Natural killer cell (primary cell): ENCODE results near the gene DMP1. TPM values are rescaled to one million over a fixed set of nuclear protein-coding genes. Genes with fewer than 3 reads are reported as not detected.

Experiments used
- ATAC-seq, 3 donors: fragments of 150-1000 bp in 2 of 3; fragments of 200-7000 bp in 1 of 3; cut with Tn5 transposase; 1 replicate in 1 of 3; 2 replicates in 2 of 3; pipeline ENCODE4 v1.10.0; 2021; ENCODE audit warnings: mild to moderate bottlenecking in 2 of 3, moderate library complexity in 2 of 3
- DNase-seq, 2 donors: peaks; one replicate each; pipeline versions ENCODE4 v3.0.0 to v3.0.0-alpha.2; 2013 to 2021; ENCODE audit warnings: mixed read lengths in 1 of 2
- H3K27ac ChIP-seq: one replicate; pipeline ENCODE4 v1.5.1; 2013; ENCODE audit warnings: mild to moderate bottlenecking, low read length
- H3K27me3 ChIP-seq: one replicate; pipeline ENCODE4 v1.6.1; 2013; ENCODE audit warnings: low read length; ENCODE audit not compliant: control insufficient read depth, insufficient read depth
- H3K36me3 ChIP-seq: one replicate; pipeline ENCODE4 v1.6.1; 2013; ENCODE audit warnings: low read length; ENCODE audit not compliant: control insufficient read depth, insufficient read depth
- H3K4me1 ChIP-seq: one replicate; pipeline ENCODE4 v1.6.1; 2013; ENCODE audit warnings: low read length; ENCODE audit not compliant: control insufficient read depth, insufficient read depth
- H3K4me3 ChIP-seq: one replicate; pipeline ENCODE4 v1.5.1; 2013; ENCODE audit warnings: low read length
- H3K9me3 ChIP-seq: one replicate; pipeline ENCODE4 v1.6.1; 2013; ENCODE audit warnings: low read length; ENCODE audit not compliant: control insufficient read depth, insufficient read depth
- H3K27ac Mint-ChIP-seq, 2 donors: one replicate each; pipeline ENCODE4 v1.8.0; 2022; ENCODE audit warnings: mild to moderate bottlenecking in 2 of 2, mixed read lengths in 2 of 2, moderate library complexity in 1 of 2
- H3K27me3 Mint-ChIP-seq, 2 donors: one replicate each; pipeline ENCODE4 v1.8.0; 2022; ENCODE audit warnings: low read depth in 2 of 2, mixed read lengths in 2 of 2
- H3K36me3 Mint-ChIP-seq: one replicate; pipeline ENCODE4 v1.8.0; 2022; ENCODE audit warnings: mixed read lengths
- H3K4me1 Mint-ChIP-seq, 2 donors: one replicate each; pipeline ENCODE4 v1.8.0; 2022; ENCODE audit warnings: mixed read lengths in 2 of 2
- H3K4me3 Mint-ChIP-seq: one replicate; pipeline ENCODE4 v1.8.0; 2022; ENCODE audit warnings: mild to moderate bottlenecking, moderate library complexity, mixed read lengths
- H3K9me3 Mint-ChIP-seq, 2 donors: one replicate each; pipeline ENCODE4 v1.8.0; 2022; ENCODE audit warnings: mixed read lengths in 2 of 2
- WGBS: methylation state at CpG from one replicate; pipeline ENCODE4 v1.1.7; 2013; ENCODE audit warnings: missing lambda C conversion rate; ENCODE audit not compliant: insufficient coverage; 5-methylcytosine and 5-hydroxymethylcytosine counted together
- intact Hi-C: fragments of 100-400 bp; cut with micrococcal nuclease; formaldehyde crosslinking; loops from one replicate; pipeline ENCODE4 v1.14.2; 2022
- total RNA-seq, 4 donors: library from RNA; stranded (reverse); fragments of 120-200 nt in 1 of 4; gene quantifications; one replicate each; pipeline versions ENCODE4 v1.2.3 to v1.2.4, GENCODE V29; 2013 to 2022
- TF ChIP-seq, protein P1 (sequence below): fragments of 200-600 bp; IDR thresholded peaks from one replicate; pipeline ENCODE4 v1.8.0; 2022; ENCODE audit warnings: antibody characterized with exemption

Gene DMP1
- total RNA-seq, 3 donors from 2014 or later (not counting 1 experiment from before 2014, with no cell fraction given), result not detected

GRCh38 chr4:87644286-87644685 lies 5.8 kb upstream of the DMP1 start:
- 99% methylated on average over 5 of the region's 6 CpGs for WGBS
- TF ChIP-seq, protein P1, sequence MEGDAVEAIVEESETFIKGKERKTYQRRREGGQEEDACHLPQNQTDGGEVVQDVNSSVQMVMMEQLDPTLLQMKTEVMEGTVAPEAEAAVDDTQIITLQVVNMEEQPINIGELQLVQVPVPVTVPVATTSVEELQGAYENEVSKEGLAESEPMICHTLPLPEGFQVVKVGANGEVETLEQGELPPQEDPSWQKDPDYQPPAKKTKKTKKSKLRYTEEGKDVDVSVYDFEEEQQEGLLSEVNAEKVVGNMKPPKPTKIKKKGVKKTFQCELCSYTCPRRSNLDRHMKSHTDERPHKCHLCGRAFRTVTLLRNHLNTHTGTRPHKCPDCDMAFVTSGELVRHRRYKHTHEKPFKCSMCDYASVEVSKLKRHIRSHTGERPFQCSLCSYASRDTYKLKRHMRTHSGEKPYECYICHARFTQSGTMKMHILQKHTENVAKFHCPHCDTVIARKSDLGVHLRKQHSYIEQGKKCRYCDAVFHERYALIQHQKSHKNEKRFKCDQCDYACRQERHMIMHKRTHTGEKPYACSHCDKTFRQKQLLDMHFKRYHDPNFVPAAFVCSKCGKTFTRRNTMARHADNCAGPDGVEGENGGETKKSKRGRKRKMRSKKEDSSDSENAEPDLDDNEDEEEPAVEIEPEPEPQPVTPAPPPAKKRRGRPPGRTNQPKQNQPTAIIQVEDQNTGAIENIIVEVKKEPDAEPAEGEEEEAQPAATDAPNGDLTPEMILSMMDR, result no peak
- intact Hi-C loops, result no loop called here

GRCh38 chr4:87650938-87651337 lies 858 bp downstream of the DMP1 start:
- Histone ChIP-seq H3K9me3 (no peaks in the 10 kb centered on the region), H3K4me3 (no peak overlapping the region), H3K27ac (no peak overlapping the region), H3K27me3 (no peaks in the 10 kb centered on the region), H3K4me1 (no peaks in the 10 kb centered on the region), H3K36me3 (no peaks in the 10 kb centered on the region)
- WGBS, result 60% methylated on average over 1 of the region's 2 CpGs
- no peak for ATAC-seq
- TF ChIP-seq, protein P1, result no peak
- intact Hi-C loops, result no loop called here
- H3K4me3 Mint-ChIP-seq, result no peak overlapping the region
- H3K27ac Mint-ChIP-seq, result no peak overlapping the region
- DNase-seq, result no peak
- no peaks in the 10 kb centered on the region for H3K36me3 Mint-ChIP-seq
- no peaks in the 10 kb centered on the region for H3K9me3 Mint-ChIP-seq
- peaks cover 4 to 27% of the 10 kb centered on the region in 2 donors for H3K27me3 Mint-ChIP-seq
- H3K4me1 Mint-ChIP-seq, result no peaks in the 10 kb centered on the region

More at GRCh38 chr4:87644286-87644685, 5.8 kb upstream of the DMP1 start:
- H3K27me3 ChIP-seq, result no peaks in the 10 kb centered on the region
- no peaks in the 10 kb centered on the region for H3K36me3 ChIP-seq
- no peaks in the 10 kb centered on the region for H3K4me1 Mint-ChIP-seq
- no peak overlapping the region for H3K4me3 Mint-ChIP-seq
- H3K27ac Mint-ChIP-seq, result no peak overlapping the region
- no peak overlapping the region for H3K4me3 ChIP-seq
- no peaks in the 10 kb centered on the region for H3K4me1 ChIP-seq
- DNase-seq (no peak), ATAC-seq (no peak)
- no peak overlapping the region for H3K27ac ChIP-seq
- H3K36me3 Mint-ChIP-seq, result no peaks in the 10 kb centered on the region
- H3K9me3 ChIP-seq, result no peaks in the 10 kb centered on the region
- peaks cover 0 to under 1% of the 10 kb centered on the region in 2 donors for H3K9me3 Mint-ChIP-seq
- H3K27me3 Mint-ChIP-seq, result peaks cover 0 to 9% of the 10 kb centered on the region in 2 donors

DNA sequence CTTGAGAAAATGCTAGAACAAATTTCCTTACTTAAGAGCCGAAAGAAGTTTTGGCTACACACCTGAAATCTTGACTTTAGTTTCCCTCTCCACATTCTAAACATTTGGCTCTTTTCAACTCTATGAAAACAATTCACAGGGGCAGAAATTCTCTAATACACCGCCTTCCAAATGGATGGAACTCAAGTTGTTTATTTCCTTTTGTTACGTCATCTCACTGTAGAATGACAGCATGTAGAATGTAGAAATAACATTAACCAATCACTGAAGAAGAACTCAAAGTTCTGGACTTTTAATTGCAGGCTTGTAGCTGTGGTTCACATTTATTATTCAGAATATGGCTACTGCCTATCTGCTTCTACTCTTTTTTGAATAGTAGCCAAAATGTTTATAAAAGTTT lies 1.9 kb downstream of the DMP1 start:
- 91% methylated on average over 2 of the region's 3 CpGs for WGBS
- Histone ChIP-seq H3K27ac (no peak overlapping the region), H3K9me3 (no peaks in the 10 kb centered on the region), H3K4me1 (no peaks in the 10 kb centered on the region), H3K36me3 (no peaks in the 10 kb centered on the region), H3K27me3 (no peaks in the 10 kb centered on the region), H3K4me3 (no peak overlapping the region)
- DNase-seq (no peak), ATAC-seq (no peak)
- no peak overlapping the region for H3K27ac Mint-ChIP-seq
- no peaks in the 10 kb centered on the region for H3K4me1 Mint-ChIP-seq
- no peaks in the 10 kb centered on the region for H3K36me3 Mint-ChIP-seq
- no peaks in the 10 kb centered on the region for H3K9me3 Mint-ChIP-seq
- H3K27me3 Mint-ChIP-seq, result peaks cover 4 to 27% of the 10 kb centered on the region in 2 donors
- no peak overlapping the region for H3K4me3 Mint-ChIP-seq
- TF ChIP-seq, protein P1, result no peak
- intact Hi-C loops, result no loop called here

DNA sequence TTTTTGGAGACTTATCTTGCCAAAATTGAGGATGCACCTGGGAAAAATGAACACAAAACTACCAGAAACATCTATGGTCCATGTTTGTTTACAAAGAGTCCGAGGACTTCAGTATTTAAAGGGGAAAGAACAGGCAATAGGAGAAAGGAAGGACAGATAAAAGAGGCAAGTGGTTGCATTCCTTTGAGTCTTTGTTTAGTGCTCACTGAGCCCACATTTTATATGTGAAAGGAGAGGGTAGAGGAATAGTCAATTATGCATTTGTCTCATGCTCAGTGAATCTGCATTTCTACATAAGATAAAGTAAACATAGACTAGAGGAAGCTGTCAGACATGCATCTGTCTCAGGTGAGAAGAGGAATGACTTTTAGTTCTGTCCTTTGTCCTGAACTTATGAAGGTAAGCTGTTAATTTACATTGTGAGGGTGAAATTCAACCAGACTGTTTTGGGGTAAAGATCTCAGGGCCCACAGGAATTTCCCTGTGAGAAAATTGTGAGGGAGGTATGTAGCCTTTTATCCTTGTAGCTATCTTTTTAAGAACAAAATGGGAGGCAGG lies 4.5 kb downstream of the DMP1 start:
- Mint-ChIP-seq H3K27me3 (peaks cover 3 to 17% of the 10 kb centered on the region in 2 donors), H3K36me3 (no peaks in the 10 kb centered on the region), H3K27ac (no peak overlapping the region), H3K4me1 (no peaks in the 10 kb centered on the region), H3K9me3 (no peaks in the 10 kb centered on the region), H3K4me3 (no peak overlapping the region)
- no peak for ATAC-seq
- TF ChIP-seq, protein P1, result no peak
- no peak for DNase-seq
- no peak overlapping the region for H3K4me3 ChIP-seq
- intact Hi-C loops, result no loop called here
- H3K27me3 ChIP-seq, result no peaks in the 10 kb centered on the region
- H3K4me1 ChIP-seq, result no peaks in the 10 kb centered on the region
- WGBS, result 80% methylated on average over 1 of the region's 1 CpG
- no peaks in the 10 kb centered on the region for H3K36me3 ChIP-seq
- H3K9me3 ChIP-seq, result no peaks in the 10 kb centered on the region
- H3K27ac ChIP-seq, result no peak overlapping the region
